DOHH2 (cell line): ENCODE data around the gene IL17A.

Experiments used
- EZH2phosphoT487 ChIP-seq: fragments of 200-600 bp; sonication (generic); IDR thresholded peaks from 2 replicates; pipeline ENCODE4 v1.6.1; 2017; ENCODE audit warnings: borderline replicate concordance, mild to moderate bottlenecking, antibody characterized with exemption, low read length, moderate library complexity, mixed read lengths
- TF ChIP-seq, protein P1 (sequence below): fragments of 200-600 bp; sonication (generic); IDR thresholded peaks from one replicate; pipeline ENCODE4 v1.5.1; 2014; ENCODE audit warnings: antibody characterized with exemption, mild to moderate bottlenecking, low read depth, low read length; ENCODE audit not compliant: poor library complexity, severe bottlenecking

DNA sequence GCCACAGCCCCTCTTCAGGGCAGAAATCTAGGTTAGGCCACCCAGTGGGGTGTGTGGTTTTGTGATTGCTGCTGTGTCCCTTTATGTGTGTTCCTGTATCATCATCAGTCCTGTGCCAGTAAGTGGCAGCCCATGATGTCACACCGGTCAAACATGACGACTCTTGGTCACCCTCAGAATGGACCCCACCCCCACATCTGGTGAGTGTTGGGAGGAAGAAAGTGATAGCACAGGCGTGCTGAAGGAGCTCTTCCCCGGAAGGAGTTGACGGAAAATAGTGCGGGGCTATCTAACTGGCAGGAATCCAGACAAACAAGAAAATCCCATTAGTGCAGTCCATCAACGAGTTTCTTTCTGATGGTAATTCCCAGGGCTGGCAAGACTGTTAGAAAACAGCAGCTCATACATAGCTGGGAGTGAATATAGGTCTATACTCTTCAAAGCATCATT is 33.4 kb upstream of the IL17A start:
- TF ChIP-seq, protein P1, sequence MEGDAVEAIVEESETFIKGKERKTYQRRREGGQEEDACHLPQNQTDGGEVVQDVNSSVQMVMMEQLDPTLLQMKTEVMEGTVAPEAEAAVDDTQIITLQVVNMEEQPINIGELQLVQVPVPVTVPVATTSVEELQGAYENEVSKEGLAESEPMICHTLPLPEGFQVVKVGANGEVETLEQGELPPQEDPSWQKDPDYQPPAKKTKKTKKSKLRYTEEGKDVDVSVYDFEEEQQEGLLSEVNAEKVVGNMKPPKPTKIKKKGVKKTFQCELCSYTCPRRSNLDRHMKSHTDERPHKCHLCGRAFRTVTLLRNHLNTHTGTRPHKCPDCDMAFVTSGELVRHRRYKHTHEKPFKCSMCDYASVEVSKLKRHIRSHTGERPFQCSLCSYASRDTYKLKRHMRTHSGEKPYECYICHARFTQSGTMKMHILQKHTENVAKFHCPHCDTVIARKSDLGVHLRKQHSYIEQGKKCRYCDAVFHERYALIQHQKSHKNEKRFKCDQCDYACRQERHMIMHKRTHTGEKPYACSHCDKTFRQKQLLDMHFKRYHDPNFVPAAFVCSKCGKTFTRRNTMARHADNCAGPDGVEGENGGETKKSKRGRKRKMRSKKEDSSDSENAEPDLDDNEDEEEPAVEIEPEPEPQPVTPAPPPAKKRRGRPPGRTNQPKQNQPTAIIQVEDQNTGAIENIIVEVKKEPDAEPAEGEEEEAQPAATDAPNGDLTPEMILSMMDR, result no peak
- no peak for TF ChIP-seq EZH2phosphoT487
